Muscle of arm (tissue), 12 donors: ENCODE results near the gene OBP2B. TPM values are rescaled to one million over a fixed set of nuclear protein-coding genes. Genes with fewer than 3 reads are reported as not detected.
A peak's percentile ranks its signal among the peaks of the same experiment; 100 is the strongest.
"Not testable (repeated sequence)": the region's sequence is repeated elsewhere in the genome, so short reads cannot be mapped to it uniquely, and the experiment has no call there.

Experiments used
- DNase-seq: peaks from one replicate; pipeline ENCODE4 v3.0.0-alpha.2; 2013
- polyA plus RNA-seq, 12 donors: library from polyadenylated mRNA; unstranded; fragments of 120-200 nt; gene quantifications; one replicate each; pipeline ENCODE4 v1.2.1, GENCODE V29; 2013; ENCODE audit not compliant: insufficient read length in 12 of 12

OBP2B gene
- polyA plus RNA-seq, 12 donors = 0.17 TPM; not detected in 11

DNA sequence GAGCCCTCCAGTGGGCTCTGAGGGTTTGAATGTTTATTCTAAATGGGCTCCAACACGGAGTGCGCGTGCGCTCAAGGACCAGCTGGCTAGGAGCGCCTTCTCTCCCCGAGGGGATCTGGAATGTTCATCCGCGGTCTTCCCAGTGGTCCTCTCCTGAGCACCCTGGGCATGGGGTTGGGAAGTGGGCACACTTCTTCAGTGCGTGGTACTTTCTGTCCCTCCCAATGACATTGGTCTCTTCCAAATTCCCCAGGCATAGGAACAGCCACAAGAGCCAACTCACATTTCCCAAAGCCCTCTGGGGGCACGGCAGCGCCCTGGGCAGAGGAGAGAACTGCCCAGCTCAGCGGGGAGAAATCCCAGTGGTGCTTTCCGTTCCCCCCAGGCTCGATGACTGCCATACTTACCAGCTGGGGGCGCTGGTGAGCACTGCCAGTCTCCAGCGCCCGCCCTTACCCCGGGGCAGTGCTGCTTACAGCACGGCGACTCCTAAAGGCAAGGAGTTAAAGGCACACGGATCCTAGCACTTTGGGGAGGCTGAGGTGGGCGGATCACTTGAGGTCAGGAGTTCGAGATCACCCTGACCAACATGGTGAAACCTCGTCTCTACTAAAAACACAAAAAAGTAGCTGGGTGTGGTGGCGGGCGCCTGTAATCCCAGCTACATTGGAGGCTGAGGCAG is 29.9 kb upstream of the OBP2B start:
- peak; percentile 53 for DNase-seq

- peak; percentile 75 for DNase-seq
Observed at GRCh38 chr9:133238272-133238850, 29.3 kb upstream of the OBP2B start.

GRCh38 chr9:133237035-133237731 is 28.1 kb upstream of the OBP2B start:
- peak; percentile 78 for DNase-seq

DNA sequence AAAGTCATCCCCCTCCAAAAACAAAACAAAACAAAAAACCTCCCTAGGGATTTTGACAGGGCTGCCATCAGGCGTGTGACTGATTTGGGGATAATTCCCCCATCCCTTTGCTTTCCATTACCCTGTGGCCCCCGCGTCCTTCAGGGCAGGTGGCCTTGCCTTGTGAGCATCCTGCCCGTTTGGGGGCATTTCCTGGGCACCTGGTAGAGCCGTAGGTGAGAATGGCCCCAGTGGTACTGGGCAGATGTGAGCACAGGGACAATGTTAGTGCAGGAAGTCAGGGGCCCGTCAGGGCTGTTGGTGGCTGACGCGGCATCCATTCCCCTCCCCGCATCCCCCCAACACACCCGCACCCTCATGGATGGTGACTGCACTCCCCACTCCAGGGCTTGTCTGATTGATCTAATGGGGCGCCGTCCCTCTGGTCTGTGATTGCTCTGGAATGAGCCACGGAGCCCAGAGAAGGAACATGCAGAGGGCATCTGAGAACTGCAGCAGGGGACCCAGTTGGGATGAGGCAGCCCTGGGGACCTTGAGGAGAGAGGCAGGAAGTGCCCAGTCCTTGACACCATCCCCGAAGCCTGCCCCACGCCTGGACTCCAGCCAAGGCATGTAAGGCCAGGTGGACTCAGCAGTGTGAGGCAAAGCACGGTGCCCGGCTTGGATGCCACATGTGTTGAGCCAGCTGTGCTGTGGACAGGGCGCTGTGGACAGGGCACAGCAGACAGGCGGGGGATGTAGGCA is 27.4 kb upstream of the OBP2B start:
- DNase-seq = not testable (repeated sequence)

- no peak for DNase-seq
Observed at GRCh38 chr9:133235549-133236222, 26.6 kb upstream of the OBP2B start.

DNA sequence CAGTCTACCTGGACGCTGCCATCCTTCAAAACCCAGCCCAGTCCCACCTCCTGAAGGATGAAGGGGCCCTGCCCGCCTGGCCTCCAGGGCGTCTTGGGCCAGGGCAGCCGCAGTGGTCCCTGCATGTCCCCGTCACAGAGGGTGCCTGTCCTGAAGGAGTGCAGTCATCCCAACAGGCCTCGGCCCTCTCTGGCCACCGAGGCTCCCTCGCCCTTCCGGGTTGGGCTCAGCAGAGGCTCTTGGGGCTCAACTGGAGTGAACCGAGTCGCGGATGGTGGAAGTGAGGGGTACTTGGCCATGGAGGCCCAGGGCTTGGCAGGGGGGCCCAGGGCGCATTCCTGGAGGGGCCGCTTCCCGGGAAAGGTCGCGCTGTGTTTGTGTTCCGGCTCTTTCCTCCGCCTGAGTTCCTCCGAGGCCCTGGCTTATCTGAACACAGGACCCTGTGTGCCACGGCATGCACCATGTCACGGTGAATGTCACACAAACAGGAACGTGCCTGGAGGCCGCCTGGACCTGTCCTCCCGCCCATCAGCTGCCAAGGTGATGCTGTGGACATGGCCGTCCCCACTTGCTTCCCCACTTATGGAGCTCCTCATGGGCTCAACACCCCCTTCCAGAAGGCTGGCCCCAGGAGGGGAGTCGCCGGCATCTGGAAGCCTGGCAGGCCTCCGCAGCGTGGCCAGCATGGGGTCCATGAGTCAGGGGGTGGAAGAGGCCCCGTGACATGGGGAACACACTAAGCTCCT is 25.7 kb upstream of the OBP2B start:
- no peak for DNase-seq

DNA sequence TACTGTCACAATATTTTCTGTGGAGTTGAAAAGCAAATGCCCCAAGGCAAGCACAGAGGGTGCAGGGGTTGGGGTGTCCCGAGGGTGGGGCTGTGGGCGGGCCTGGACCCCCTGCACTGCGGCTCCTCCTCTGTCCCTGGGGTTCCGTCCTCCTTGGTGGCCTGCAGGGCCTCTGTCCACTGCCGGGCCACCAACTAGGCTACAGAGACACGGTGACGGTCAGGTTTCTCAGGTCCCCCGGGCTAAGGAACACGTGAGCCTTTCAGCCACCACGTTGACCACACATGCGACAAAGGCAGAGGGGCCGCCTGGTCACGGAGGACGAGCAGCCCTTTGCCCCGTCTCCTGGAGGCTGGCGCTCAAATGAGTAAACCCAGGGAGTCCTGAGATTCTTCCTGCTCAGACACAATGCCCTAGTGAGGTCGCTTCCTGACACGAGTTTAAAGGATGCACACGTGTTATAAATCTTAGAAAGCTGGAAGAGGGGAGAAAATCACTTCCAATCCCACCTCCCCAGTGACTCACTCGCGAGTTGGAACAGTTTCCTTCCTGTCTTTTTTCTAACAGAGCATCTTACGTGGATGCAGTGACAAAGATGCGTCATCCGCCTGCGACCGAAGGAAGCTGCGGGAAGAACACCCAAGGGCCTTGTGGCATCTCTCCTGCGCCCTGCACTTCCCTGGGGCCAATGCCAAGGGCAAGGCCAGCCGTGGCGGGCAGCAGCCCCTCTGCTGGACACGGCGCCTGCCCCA is 24.8 kb upstream of the OBP2B start:
- no peak for DNase-seq

DNA sequence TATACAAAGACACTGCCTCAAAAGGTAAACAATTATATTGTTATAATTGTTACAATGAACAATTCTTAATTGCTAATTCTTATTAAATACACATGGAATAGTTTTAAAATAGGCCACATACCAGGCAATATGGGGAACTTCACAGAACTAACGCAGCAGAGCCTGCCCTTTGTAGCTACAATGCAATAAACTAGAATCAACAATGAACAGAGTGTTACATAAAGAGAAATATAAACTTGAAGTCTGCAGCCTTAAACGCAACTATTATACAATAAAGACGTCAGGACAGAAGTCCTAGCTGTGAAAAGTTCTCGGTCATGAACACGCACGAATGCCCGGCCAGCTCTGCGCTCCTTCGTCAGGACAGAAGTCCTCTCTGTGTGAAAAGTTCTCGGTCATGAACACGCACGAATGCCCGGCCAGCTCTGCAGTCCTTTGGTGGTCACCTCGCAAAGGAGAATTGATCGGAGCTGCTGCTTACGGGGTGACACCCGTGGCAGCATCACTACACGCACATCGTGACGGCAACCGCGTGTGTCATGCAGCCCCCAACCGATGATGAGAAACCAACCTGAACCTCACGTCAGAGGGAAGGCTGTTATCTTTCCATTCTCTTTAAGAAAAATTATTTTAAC is 23.0 kb upstream of the OBP2B start:
- not testable (repeated sequence) for DNase-seq

- DNase-seq = not testable (repeated sequence)
Observed at GRCh38 chr9:133230514-133230913, 21.5 kb upstream of the OBP2B start.

DNA sequence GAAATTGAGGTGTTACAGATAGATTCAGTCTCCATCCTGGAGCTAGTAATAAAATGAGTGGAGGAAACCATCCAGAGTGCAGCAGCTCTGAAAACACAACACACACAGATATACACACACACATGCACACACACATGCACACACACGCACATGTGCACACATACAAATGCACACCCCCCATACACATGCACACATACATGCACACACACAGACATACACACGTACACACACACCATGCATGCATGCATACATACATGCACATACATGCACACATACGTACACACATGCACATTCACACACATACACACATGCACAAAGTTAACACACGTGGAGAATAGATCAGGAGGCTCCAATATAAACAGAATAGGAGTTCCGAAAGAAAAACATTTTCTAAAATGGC is 21.0 kb upstream of the OBP2B start:
- DNase-seq = no peak

- DNase-seq = not testable (repeated sequence)
Observed at GRCh38 chr9:133228474-133229193, 19.6 kb upstream of the OBP2B start.

DNA sequence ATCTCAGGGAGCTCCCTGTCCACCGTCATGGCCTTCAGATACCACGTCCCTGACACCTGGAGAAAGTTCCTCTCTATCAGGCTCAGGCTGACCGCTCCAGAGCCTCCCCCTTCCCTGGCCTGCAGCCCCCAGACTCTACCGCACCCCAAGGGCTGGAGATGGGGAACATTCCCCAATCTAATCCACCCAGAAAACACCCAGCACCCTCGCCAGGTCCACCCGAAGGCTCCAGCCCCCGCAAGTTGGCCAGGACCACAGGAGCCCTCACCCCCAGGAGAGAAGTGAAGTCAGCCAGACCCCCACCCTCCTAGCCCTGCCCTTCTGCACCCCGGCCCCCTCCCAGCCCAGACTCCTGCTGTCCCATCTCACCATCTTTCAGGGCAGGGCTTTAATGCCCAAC is 18.9 kb upstream of the OBP2B start:
- not testable (repeated sequence) for DNase-seq

DNA sequence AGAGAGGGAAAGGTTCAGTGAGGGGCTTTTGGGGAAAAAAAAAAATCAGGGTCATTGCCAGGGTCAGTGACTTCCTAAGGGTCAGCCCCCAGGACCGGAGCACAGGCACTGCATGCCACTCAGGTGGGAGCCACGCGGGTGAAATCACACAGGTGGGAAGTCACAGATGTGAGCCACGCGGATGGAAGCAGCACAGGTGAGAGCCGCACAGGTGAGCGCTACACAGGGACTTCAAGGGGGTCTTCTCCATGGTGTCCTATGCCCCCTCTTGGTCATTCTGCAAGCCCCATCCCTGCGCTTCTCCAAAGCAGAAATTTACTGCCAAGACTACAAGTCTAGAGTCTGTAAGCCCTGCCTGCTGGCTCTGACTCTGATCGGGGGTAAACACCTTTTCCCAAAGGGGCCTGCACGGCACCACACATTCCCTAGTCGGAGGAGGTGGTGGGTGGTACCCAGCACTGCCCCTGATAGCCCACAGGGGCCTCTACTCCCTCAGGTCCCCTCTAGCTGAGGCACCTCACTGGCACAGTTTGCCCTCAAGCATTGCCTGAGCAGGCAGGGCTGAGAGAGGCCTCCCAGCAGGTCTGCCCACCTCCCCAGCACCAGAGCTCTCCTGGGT is 18.3 kb upstream of the OBP2B start:
- no peak for DNase-seq

DNA sequence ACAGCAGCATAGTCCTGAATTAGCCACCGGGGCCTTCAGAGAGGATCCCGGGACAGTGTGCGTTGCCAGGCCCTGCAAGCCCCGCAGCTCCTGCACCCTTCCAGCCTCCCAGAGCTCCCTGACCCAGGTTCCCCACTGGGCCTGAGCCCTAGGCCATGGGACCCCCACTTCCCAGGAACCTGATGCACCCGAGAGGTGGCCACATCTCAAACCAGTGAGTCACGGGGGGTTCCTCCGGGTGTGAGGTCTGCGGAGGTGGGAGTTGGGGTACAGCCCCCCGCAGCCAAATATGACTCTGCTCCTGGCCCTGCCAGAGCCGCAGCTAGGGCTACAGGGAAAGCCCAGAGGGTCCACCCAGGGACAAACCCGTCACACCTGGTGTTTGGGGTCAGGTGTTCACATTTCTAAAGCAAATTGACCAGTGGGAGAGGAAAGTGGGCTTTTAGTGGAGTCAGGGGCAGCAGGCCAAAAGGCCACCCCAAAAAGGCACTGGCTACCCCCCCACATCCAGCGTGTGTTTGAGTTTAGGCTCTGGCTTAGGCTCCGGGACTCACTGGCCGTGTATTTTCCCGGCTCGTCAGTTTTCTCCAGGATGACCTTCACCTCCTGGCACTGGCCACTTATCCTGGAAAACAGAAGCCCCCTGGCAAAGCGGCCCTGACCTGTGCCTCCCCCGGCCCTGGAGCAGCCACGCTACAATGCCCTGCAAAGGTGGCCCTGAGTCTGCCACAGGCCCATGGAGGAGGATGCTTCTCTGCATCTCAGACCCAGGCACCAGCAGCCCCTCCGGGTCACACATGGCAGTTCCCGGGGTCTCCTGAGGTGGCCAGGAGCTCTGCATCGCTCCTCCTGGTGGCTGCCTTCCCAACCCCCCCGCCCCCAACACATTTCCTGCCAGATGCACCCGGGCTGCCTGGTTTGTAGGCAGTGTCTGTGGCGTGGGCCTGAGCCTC is 17.4 kb upstream of the OBP2B start:
- no peak for DNase-seq

DNA sequence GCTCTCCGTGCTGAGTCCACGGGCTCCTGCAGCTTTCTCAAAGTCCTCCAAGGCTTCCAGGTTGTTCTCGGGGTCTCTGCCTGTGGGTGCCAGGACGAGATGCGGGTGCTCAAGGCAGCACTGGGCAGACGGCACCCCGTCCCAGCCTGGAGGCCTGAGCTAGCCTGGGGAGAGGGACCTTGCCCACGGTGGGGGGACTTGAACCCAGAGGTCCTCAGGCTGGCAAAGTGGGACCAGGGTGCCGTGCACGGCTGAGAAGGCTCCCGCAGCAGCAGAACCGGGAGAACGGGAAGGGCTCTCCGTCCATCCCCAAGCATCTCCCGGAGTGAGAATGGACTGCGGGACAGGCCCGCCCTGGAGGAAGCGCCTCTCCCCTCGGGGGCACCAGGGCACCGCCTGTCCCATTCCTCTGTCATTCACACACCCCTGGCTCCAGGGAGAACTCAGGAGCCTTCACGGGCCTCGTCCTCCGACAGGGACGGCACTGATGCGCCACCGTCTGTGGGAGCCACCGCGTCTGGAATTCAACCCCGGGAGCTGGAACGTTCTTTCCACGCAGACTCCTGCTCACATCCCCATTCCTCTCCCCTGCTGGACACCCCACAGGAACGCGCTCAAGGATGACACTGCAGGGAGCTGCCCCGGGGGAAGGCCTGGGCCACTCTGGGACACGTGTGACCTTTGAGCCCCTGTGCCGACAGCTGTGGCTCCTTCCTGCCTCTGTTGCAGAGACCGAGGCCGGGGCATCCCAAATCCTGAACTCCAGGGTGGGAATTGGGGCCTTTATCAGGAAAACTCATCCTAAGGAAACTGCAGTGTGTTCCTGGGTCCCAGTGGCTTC is 16.3 kb upstream of the OBP2B start:
- DNase-seq = no peak

DNA sequence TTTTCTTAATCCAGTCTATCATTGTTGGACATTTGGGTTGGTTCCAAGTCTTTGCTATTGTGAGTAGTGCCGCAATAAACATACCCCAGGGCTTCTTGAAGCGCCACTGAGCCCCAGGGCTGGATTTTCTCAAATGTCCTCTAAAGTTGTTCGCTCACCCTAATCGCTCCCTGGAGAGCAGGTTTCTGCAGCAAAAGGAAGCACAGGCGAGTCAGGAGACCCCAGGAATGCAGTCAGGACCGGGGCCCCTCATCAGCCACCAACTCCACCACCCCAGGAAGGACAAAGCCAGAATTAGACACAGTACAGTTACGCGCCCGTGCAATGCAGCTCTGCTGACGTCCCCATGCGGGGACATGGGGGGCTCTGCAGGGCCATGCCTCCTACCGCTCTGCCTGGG is 15.7 kb upstream of the OBP2B start:
- DNase-seq = no peak
